Measurements from ENCODE around the gene SMIM1. TPM values are rescaled to one million over a fixed set of nuclear protein-coding genes. Genes with fewer than 3 reads are reported as not detected.

The SMIM1 gene
- total and polyA plus RNA-seq, 2 donors (not counting 3 experiments of a cell fraction or from before 2014, with no cell fraction given): 1.4 to 2.9 TPM

DNA sequence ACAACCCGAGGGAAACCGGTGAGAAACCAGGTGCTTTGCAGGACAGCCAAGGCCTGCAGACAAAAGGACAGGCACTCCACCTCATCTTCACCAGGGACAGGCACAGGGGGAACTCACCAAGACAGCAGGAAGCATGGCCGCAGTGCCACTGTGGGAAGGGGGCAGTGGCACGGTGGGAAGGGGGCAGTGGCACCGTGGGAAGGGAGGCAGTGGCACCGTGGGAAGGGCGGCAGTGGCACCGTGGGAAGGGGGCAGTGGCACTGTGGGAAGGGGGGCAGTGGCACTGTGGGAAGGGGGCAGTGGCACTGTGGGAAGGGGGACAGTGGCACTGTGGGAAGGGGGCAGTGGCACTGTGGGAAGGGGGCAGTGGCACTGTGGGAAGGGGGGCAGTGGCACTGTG is 52.1 kb downstream of the SMIM1 start:
- CTCF ChIA-PET: no interaction called here
- no peak for TF ChIP-seq GATA2 (IDR thresholded peaks at IDR 0.05; ENCODE audit: insufficient read depth, insufficient read length, low read depth, low read length)
- TF ChIP-seq, protein P1, sequence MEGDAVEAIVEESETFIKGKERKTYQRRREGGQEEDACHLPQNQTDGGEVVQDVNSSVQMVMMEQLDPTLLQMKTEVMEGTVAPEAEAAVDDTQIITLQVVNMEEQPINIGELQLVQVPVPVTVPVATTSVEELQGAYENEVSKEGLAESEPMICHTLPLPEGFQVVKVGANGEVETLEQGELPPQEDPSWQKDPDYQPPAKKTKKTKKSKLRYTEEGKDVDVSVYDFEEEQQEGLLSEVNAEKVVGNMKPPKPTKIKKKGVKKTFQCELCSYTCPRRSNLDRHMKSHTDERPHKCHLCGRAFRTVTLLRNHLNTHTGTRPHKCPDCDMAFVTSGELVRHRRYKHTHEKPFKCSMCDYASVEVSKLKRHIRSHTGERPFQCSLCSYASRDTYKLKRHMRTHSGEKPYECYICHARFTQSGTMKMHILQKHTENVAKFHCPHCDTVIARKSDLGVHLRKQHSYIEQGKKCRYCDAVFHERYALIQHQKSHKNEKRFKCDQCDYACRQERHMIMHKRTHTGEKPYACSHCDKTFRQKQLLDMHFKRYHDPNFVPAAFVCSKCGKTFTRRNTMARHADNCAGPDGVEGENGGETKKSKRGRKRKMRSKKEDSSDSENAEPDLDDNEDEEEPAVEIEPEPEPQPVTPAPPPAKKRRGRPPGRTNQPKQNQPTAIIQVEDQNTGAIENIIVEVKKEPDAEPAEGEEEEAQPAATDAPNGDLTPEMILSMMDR (IDR thresholded peaks at IDR 0.05; ENCODE audit: extremely low read depth in 1 of 2, insufficient read depth in 1 of 2, low read depth in 1 of 2, low read length in 2 of 2): no peak
- no peak for TF ChIP-seq POLR2AphosphoS5 (IDR thresholded peaks at IDR 0.05; ENCODE audit: insufficient read depth, low read depth, low read length)
- no peak for TF ChIP-seq FOS (IDR thresholded peaks at IDR 0.05; ENCODE audit: borderline replicate concordance, insufficient read depth, low read length)
- TF ChIP-seq MYC (IDR thresholded peaks at IDR 0.05; ENCODE audit: low read depth, low read length): no peak
- no peak for TF ChIP-seq EZH2 (IDR thresholded peaks at IDR 0.05; ENCODE audit: borderline replicate concordance, low read depth, low read length, severe bottlenecking)
- TF ChIP-seq, protein P2, sequence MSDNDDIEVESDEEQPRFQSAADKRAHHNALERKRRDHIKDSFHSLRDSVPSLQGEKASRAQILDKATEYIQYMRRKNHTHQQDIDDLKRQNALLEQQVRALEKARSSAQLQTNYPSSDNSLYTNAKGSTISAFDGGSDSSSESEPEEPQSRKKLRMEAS (IDR thresholded peaks at IDR 0.05; ENCODE audit: insufficient read depth, insufficient read length): no peak
- no peak for TF ChIP-seq POLR2A (IDR thresholded peaks at IDR 0.05; ENCODE audit: low read depth, low read length)
- TF ChIP-seq JUN (IDR thresholded peaks at IDR 0.05; ENCODE audit: borderline replicate concordance, insufficient read depth, insufficient read length, low read depth): no peak
- no TSS peak for BruUV-seq (replicated peaks)

More for the DNA sequence above, 52.1 kb downstream of the SMIM1 start:
- FAIRE-seq: no peak
- Histone ChIP-seq H3K79me2 (ENCODE audit: control insufficient read depth, insufficient read depth, low read length) (no peaks in the 10 kb centered on the region), H3K4me1 (ENCODE audit: control insufficient read depth, extremely low read depth, insufficient read depth, low read length) (no peaks in the 10 kb centered on the region), H2AFZ (ENCODE audit: low read depth, low read length) (no peak overlapping the region), H3K27me3 (ENCODE audit: control insufficient read depth in 2 of 2, insufficient read depth in 2 of 2, low read length in 2 of 2) (no peaks in the 10 kb centered on the region), H4K20me1 (replicated peaks; ENCODE audit: control insufficient read depth, extremely low read depth, insufficient read depth, low read length) (no peaks in the 10 kb centered on the region), H3K4me2 (ENCODE audit: insufficient read depth, low read length) (no peak overlapping the region), H3K27ac (ENCODE audit: insufficient read depth, low read depth, low read length) (no peak overlapping the region), H3K4me3 (replicated peaks in 1 of 3; ENCODE audit: insufficient read depth in 1 of 3, low read depth in 1 of 3, low read length in 3 of 3) (no peak overlapping the region), H3K9me3 (replicated peaks; ENCODE audit: control insufficient read depth, insufficient read depth, low read length) (no peaks in the 10 kb centered on the region), H3K9me1 (replicated peaks; ENCODE audit: control insufficient read depth, extremely low read depth, insufficient read depth, low read length) (no peaks in the 10 kb centered on the region), H3K9ac (replicated peaks; ENCODE audit: extremely low read depth, insufficient read depth, low read length) (no peak overlapping the region), H3K36me3 (ENCODE audit: control insufficient read depth in 2 of 2, extremely low read depth in 1 of 2, insufficient read depth in 2 of 2, low read length in 2 of 2) (peaks cover 6 to 21% of the 10 kb centered on the region in 2 experiments)
- POLR2A ChIA-PET: no interaction called here
- intact Hi-C loops (cut with micrococcal nuclease): no loop called here
- dilution Hi-C loops (cut with MboI; ENCODE audit: extremely low pct_ligation_motif_present, low sequenced_read_pairs): no loop called here
- no peak for DNase-seq (ENCODE audit: low read depth, low spot score)

All from endothelial cell of umbilical vein (primary cell).